GM19023 (cell line): ENCODE results near the gene ZNF438.
"Not testable (repeated sequence)": the region's sequence is repeated elsewhere in the genome, so short reads cannot be mapped to it uniquely, and the experiment has no call there.

Experiments used
- ATAC-seq: cut with Tn5 transposase; IDR thresholded peaks from one replicate; pipeline ENCODE4 v1.9.1; 2021; ENCODE audit warnings: mild to moderate bottlenecking, moderate library complexity; ENCODE audit not compliant: unreplicated experiment

The ZNF438 gene

GRCh38 chr10:30990971-30991646, 40.6 kb downstream of the ZNF438 start:
- no peak for ATAC-seq

- ATAC-seq = no peak
Observed at GRCh38 chr10:30990351-30990750, 41.3 kb downstream of the ZNF438 start.

GRCh38 chr10:30988831-30989435, 42.7 kb downstream of the ZNF438 start:
- ATAC-seq = no peak

GRCh38 chr10:30987463-30987862, 44.2 kb downstream of the ZNF438 start:
- ATAC-seq = no peak

- no peak for ATAC-seq
Observed at GRCh38 chr10:30986053-30986555, 45.6 kb downstream of the ZNF438 start.

- ATAC-seq = no peak
Observed at GRCh38 chr10:30985512-30985911, 46.2 kb downstream of the ZNF438 start.

GRCh38 chr10:30984563-30985328, 46.9 kb downstream of the ZNF438 start:
- no peak for ATAC-seq

- ATAC-seq = not testable (repeated sequence)
Observed at GRCh38 chr10:30983209-30983608, 48.5 kb downstream of the ZNF438 start.

GRCh38 chr10:30980951-30981616, 50.6 kb downstream of the ZNF438 start:
- ATAC-seq = no peak

GRCh38 chr10:30979956-30980355, 51.7 kb downstream of the ZNF438 start:
- ATAC-seq = no peak

- ATAC-seq = no peak
Observed at GRCh38 chr10:30978843-30979242, 52.8 kb downstream of the ZNF438 start.

GRCh38 chr10:30977385-30977784, 54.3 kb downstream of the ZNF438 start:
- no peak for ATAC-seq

- ATAC-seq = no peak
Observed at GRCh38 chr10:30974773-30975415, 56.8 kb downstream of the ZNF438 start.

- no peak for ATAC-seq
Observed at GRCh38 chr10:30974355-30974754, 57.3 kb downstream of the ZNF438 start.

- no peak for ATAC-seq
Observed at GRCh38 chr10:30973737-30974136, 57.9 kb downstream of the ZNF438 start.

GRCh38 chr10:30970760-30971460, 60.8 kb downstream of the ZNF438 start:
- no peak for ATAC-seq

- no peak for ATAC-seq
Observed at GRCh38 chr10:30968711-30969110, 63.0 kb downstream of the ZNF438 start.

- ATAC-seq = no peak
Observed at GRCh38 chr10:30967650-30968410, 63.8 kb downstream of the ZNF438 start.
